Kidney epithelial cell (primary cell): ENCODE measurements around the gene GRM8. TPM values are rescaled to one million over a fixed set of nuclear protein-coding genes. Genes with fewer than 3 reads are reported as not detected.
A peak's percentile ranks its signal among the peaks of the same experiment; 100 is the strongest.

ENCODE experiments used
- DNase-seq: peaks from one replicate; pipeline ENCODE4 v3.0.0-alpha.2; 2010; ENCODE audit warnings: low read depth
- H3K27me3 ChIP-seq: 2 replicates; pipeline ENCODE4 v1.6.0; 2011; ENCODE audit warnings: low read length; ENCODE audit not compliant: control insufficient read depth, insufficient read depth
- H3K36me3 ChIP-seq: 2 replicates; pipeline ENCODE4 v1.5.1; 2011; ENCODE audit warnings: low read length; ENCODE audit not compliant: control insufficient read depth, insufficient read depth
- H3K4me3 ChIP-seq: 2 replicates; pipeline ENCODE4 v1.5.1; 2011; ENCODE audit warnings: low read depth, mild to moderate bottlenecking, control low read depth, low read length
- CTCF ChIP-seq: IDR thresholded peaks from 2 replicates; pipeline ENCODE4 v1.5.1; 2011; ENCODE audit warnings: mild to moderate bottlenecking, moderate library complexity, low read length, control low read depth, inconsistent platforms; ENCODE audit not compliant: insufficient read depth, poor library complexity, severe bottlenecking
- total RNA-seq: library from RNA; depleted of rRNA; stranded (reverse); fragments of >200 nt; gene quantifications from 2 replicates; pipeline ENCODE4 v1.2.3, GENCODE V29; 2015

The GRM8 gene
- total RNA-seq: 0.17 and 0.21 TPM in 2 replicates

- TF ChIP-seq CTCF: no peak
- Histone ChIP-seq H3K27me3 (peaks cover 56% of the 10 kb centered on the region), H3K4me3 (peak within 1 kb of the TSS; percentile 56), H3K36me3 (no peaks in the 10 kb centered on the region)
- no peak for DNase-seq
These were observed at the start of gene GRM8 for GRCh38 chr7:127252778-127253280. Gene GRM8 (minus strand): TSS chr7:127252941.

GRCh38 chr7:127290801-127291361, 38.1 kb upstream of the GRM8 start:
- no peaks in the 10 kb centered on the region for H3K36me3 ChIP-seq
- H3K4me3 ChIP-seq: no peak overlapping the region
- no peak for TF ChIP-seq CTCF
- DNase-seq: no peak
- no peaks in the 10 kb centered on the region for H3K27me3 ChIP-seq

DNA sequence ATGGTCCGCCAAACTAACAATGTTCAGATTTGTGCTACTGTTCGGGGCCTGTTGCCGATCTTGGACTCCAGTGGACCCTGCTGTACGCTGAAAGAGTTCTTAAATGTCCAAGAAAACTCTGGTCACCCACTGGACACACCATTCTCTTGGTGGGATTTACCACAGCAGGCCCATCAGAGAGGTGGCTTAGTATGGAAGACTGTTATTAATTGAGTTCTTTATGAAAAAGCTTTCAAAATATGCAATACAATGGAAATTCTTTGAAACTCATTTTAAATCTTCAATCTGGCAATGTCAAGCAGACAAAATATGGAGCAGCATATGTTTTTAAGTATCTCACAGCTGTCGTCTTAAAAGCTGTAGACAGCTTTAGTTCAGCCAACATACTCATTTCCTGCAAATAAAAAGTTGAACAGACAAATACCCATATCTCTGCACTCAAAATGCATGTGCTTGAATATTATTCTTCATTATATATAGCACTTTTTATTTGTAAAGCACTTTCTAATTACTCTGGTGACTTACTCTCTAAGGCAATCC, 37.4 kb upstream of the GRM8 start:
- no peaks in the 10 kb centered on the region for H3K27me3 ChIP-seq
- no peak for TF ChIP-seq CTCF
- no peak overlapping the region for H3K4me3 ChIP-seq
- H3K36me3 ChIP-seq: no peaks in the 10 kb centered on the region
- DNase-seq: no peak

GRCh38 chr7:127287133-127287532, 34.4 kb upstream of the GRM8 start:
- H3K36me3 ChIP-seq: no peaks in the 10 kb centered on the region
- TF ChIP-seq CTCF: no peak
- no peak for DNase-seq
- no peaks in the 10 kb centered on the region for H3K27me3 ChIP-seq
- no peak overlapping the region for H3K4me3 ChIP-seq

GRCh38 chr7:127270093-127270492, 17.4 kb upstream of the GRM8 start:
- no peaks in the 10 kb centered on the region for H3K27me3 ChIP-seq
- no peak for DNase-seq
- no peaks in the 10 kb centered on the region for H3K36me3 ChIP-seq
- H3K4me3 ChIP-seq: no peak overlapping the region
- TF ChIP-seq CTCF: no peak

- no peaks in the 10 kb centered on the region for H3K27me3 ChIP-seq
- no peaks in the 10 kb centered on the region for H3K36me3 ChIP-seq
- no peak for DNase-seq
- no peak overlapping the region for H3K4me3 ChIP-seq
- no peak for TF ChIP-seq CTCF
These were observed 13.3 kb upstream of the GRM8 start for GRCh38 chr7:127266047-127266446.
